Transverse colon (tissue), 4 donors: ENCODE data around the gene FCGBP.
"Not testable (repeated sequence)": the region's sequence is repeated elsewhere in the genome, so short reads cannot be mapped to it uniquely, and the experiment has no call there.

Experiments
- CTCF ChIP-seq, 5 experiments: fragments of 200-600 bp in 3 of 5; fragments of 450-650 bp in 2 of 5; sonication (generic) in 3 of 5; IDR thresholded peaks; 1 replicate in 2 of 5; 2 replicates in 3 of 5; pipeline ENCODE4 v1.5.1; 2016 to 2017; ENCODE audit warnings: antibody characterized with exemption in 5 of 5, inconsistent platforms in 3 of 5, mild to moderate bottlenecking in 2 of 5, moderate library complexity in 1 of 5
- POLR2AphosphoS5 ChIP-seq, 3 donors: sonication (generic); formaldehyde crosslinking; IDR thresholded peaks; one replicate each; pipeline ENCODE4 v1.6.1; 2016; ENCODE audit warnings: antibody characterized with exemption in 3 of 3

- TF ChIP-seq CTCF, POLR2AphosphoS5 (IDR thresholded peaks at IDR 0.05): not testable (repeated sequence)
Measured at GRCh38 chr19:39903486-39904091, 30.8 kb downstream of the FCGBP start.
